ENCODE data around the gene BIN2.

GRCh38 chr12:51373187-51373586 lies 49.2 kb upstream of the BIN2 start:
- no peak for TF ChIP-seq CTCF (conservative IDR thresholded peaks at IDR 0.05)
- no peak for TF ChIP-seq EZH2 (IDR thresholded peaks at IDR 0.05; ENCODE audit: low read depth)

All from PC-9 (cell line).